GM12878 (cell line): ENCODE results near the gene BCAP31.

Source experiments
- CBX5 ChIP-seq: sonication (generic); IDR thresholded peaks from 2 replicates; pipeline ENCODE4 v1.6.1; 2016; ENCODE audit warnings: low read depth, moderate library complexity, mild to moderate bottlenecking, inconsistent platforms
- CEBPB ChIP-seq, 2 experiments: fragments of 150-350 bp in 1 of 2; IDR thresholded peaks; 2 replicates each; pipeline ENCODE4 v1.6.1; 2012 to 2014; ENCODE audit warnings: low read depth in 2 of 2, low read length in 2 of 2, borderline replicate concordance in 1 of 2, inconsistent platforms in 1 of 2
- CREM ChIP-seq: IDR thresholded peaks from 2 replicates; pipeline ENCODE4 v1.6.1; 2014; ENCODE audit warnings: antibody characterized with exemption, low read depth
- EGR1 ChIP-seq, 2 experiments: IDR thresholded peaks; 1 replicate in 1 of 2; 2 replicates in 1 of 2; pipeline ENCODE4 v1.6.1; 2011 to 2012; ENCODE audit warnings: low read depth in 2 of 2, low read length in 2 of 2, borderline replicate concordance in 1 of 2, mild to moderate bottlenecking in 1 of 2, moderate library complexity in 1 of 2
- GABPA ChIP-seq: IDR thresholded peaks from 2 replicates; pipeline ENCODE4 v1.6.1; 2014; ENCODE audit warnings: antibody characterized with exemption, low read depth, mild to moderate bottlenecking, inconsistent platforms
- HCFC1 ChIP-seq: fragments of 150-350 bp; IDR thresholded peaks from 2 replicates; pipeline ENCODE4 v1.6.1; 2014; ENCODE audit warnings: low read length
- MTA2 ChIP-seq: fragments of 450-650 bp; IDR thresholded peaks from 2 replicates; pipeline ENCODE4 v1.6.1; 2016; ENCODE audit warnings: low read depth, mild to moderate bottlenecking, moderate library complexity
- NBN ChIP-seq: fragments of 450-650 bp; IDR thresholded peaks from 2 replicates; pipeline ENCODE4 v1.6.1; 2016
- NR2C2 ChIP-seq: IDR thresholded peaks from 2 replicates; pipeline ENCODE4 v1.6.1; 2011; ENCODE audit warnings: borderline replicate concordance, low read depth; ENCODE audit not compliant: control insufficient read depth, insufficient read length
- POLR2A ChIP-seq: IDR thresholded peaks from 2 replicates; pipeline ENCODE4 v1.6.1; 2011; ENCODE audit warnings: low read depth, mild to moderate bottlenecking, low read length
- POLR2AphosphoS5 ChIP-seq: IDR thresholded peaks from 2 replicates; pipeline ENCODE4 v1.6.1; 2011; ENCODE audit warnings: mild to moderate bottlenecking, low read length, inconsistent platforms
- TF ChIP-seq, protein P1 (sequence below), 3 experiments: IDR thresholded peaks in 2 of 3; conservative IDR thresholded peaks in 1 of 3; 2 replicates each; pipeline ENCODE4 v1.5.1; 2011; ENCODE audit warnings: low read depth in 3 of 3, low read length in 3 of 3, mild to moderate bottlenecking in 3 of 3, control low read depth in 2 of 3, moderate library complexity in 2 of 3, inconsistent platforms in 1 of 3, mixed read lengths in 1 of 3; ENCODE audit not compliant: control insufficient read depth in 2 of 3, insufficient read depth in 1 of 3; ENCODE audit errors: extremely low read depth in 1 of 3
- TF ChIP-seq, protein P2 (sequence below): fragments of 450-650 bp; IDR thresholded peaks from 2 replicates; pipeline ENCODE4 v1.6.1; 2018; ENCODE audit warnings: mild to moderate bottlenecking, low read depth, moderate library complexity; ENCODE audit not compliant: partially characterized antibody

- TF ChIP-seq, protein P1, sequence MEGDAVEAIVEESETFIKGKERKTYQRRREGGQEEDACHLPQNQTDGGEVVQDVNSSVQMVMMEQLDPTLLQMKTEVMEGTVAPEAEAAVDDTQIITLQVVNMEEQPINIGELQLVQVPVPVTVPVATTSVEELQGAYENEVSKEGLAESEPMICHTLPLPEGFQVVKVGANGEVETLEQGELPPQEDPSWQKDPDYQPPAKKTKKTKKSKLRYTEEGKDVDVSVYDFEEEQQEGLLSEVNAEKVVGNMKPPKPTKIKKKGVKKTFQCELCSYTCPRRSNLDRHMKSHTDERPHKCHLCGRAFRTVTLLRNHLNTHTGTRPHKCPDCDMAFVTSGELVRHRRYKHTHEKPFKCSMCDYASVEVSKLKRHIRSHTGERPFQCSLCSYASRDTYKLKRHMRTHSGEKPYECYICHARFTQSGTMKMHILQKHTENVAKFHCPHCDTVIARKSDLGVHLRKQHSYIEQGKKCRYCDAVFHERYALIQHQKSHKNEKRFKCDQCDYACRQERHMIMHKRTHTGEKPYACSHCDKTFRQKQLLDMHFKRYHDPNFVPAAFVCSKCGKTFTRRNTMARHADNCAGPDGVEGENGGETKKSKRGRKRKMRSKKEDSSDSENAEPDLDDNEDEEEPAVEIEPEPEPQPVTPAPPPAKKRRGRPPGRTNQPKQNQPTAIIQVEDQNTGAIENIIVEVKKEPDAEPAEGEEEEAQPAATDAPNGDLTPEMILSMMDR (IDR thresholded peaks at IDR 0.05 in 2 of 3, conservative IDR thresholded peaks at IDR 0.05 in 1 of 3; ENCODE audit: control insufficient read depth in 2 of 3, extremely low read depth in 1 of 3, insufficient read depth in 1 of 3, low read depth in 3 of 3, low read length in 3 of 3): peak; percentile 23 to 35 (median 35); a peak in 5 of 6 replicates
- TF ChIP-seq NBN: no peak
- no peak for TF ChIP-seq POLR2A
- TF ChIP-seq HCFC1: no peak
- no peak for TF ChIP-seq GABPA
- TF ChIP-seq POLR2AphosphoS5: no peak
- TF ChIP-seq EGR1 (IDR thresholded peaks at IDR 0.05; ENCODE audit: borderline replicate concordance in 1 of 2, low read depth in 2 of 2, low read length in 2 of 2): no peak
- TF ChIP-seq CBX5: no peak
- no peak for TF ChIP-seq MTA2
- no peak for TF ChIP-seq CREM
- no peak for TF ChIP-seq CEBPB (IDR thresholded peaks at IDR 0.05; ENCODE audit: borderline replicate concordance in 1 of 2, low read depth in 2 of 2, low read length in 2 of 2)
- TF ChIP-seq, protein P2, sequence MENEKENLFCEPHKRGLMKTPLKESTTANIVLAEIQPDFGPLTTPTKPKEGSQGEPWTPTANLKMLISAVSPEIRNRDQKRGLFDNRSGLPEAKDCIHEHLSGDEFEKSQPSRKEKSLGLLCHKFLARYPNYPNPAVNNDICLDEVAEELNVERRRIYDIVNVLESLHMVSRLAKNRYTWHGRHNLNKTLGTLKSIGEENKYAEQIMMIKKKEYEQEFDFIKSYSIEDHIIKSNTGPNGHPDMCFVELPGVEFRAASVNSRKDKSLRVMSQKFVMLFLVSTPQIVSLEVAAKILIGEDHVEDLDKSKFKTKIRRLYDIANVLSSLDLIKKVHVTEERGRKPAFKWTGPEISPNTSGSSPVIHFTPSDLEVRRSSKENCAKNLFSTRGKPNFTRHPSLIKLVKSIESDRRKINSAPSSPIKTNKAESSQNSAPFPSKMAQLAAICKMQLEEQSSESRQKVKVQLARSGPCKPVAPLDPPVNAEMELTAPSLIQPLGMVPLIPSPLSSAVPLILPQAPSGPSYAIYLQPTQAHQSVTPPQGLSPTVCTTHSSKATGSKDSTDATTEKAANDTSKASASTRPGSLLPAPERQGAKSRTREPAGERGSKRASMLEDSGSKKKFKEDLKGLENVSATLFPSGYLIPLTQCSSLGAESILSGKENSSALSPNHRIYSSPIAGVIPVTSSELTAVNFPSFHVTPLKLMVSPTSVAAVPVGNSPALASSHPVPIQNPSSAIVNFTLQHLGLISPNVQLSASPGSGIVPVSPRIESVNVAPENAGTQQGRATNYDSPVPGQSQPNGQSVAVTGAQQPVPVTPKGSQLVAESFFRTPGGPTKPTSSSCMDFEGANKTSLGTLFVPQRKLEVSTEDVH: no peak
- TF ChIP-seq NR2C2: no peak
These were observed 61.9 kb downstream of the BCAP31 start for GRCh38 chrX:153662266-153662665.
